ENCODE data around the gene SPATA13. TPM values are rescaled to one million over a fixed set of nuclear protein-coding genes. Genes with fewer than 3 reads are reported as not detected.

SPATA13 gene
- total RNA-seq, 1 donor from 2014 or later, result 5.1 TPM

GRCh38 chr13:24351423-24351822, 190.9 kb downstream of the SPATA13 start:
- H3K27me3 Mint-ChIP-seq (ENCODE audit: low read depth), result no peaks in the 10 kb centered on the region
- no peaks in the 10 kb centered on the region for H3K4me1 Mint-ChIP-seq (ENCODE audit: low read depth)
- H3K9me3 Mint-ChIP-seq (ENCODE audit: low read depth), result no peaks in the 10 kb centered on the region
- H3K36me3 Mint-ChIP-seq (ENCODE audit: low read depth), result no peaks in the 10 kb centered on the region
- H3K4me3 Mint-ChIP-seq (ENCODE audit: unreplicated experiment), result no peak overlapping the region
- no peak for DNase-seq (ENCODE audit: low spot score)
- TF ChIP-seq CTCF (IDR thresholded peaks at IDR 0.05), result no peak
- no peak overlapping the region for H3K27ac Mint-ChIP-seq (ENCODE audit: unreplicated experiment)

GRCh38 chr13:24353736-24354135, 193.2 kb downstream of the SPATA13 start:
- Mint-ChIP-seq H3K4me1 (ENCODE audit: low read depth) (no peaks in the 10 kb centered on the region), H3K4me3 (ENCODE audit: unreplicated experiment) (no peak overlapping the region), H3K9me3 (ENCODE audit: low read depth) (no peaks in the 10 kb centered on the region), H3K27me3 (ENCODE audit: low read depth) (no peaks in the 10 kb centered on the region), H3K36me3 (ENCODE audit: low read depth) (no peaks in the 10 kb centered on the region), H3K27ac (ENCODE audit: unreplicated experiment) (no peak overlapping the region)
- TF ChIP-seq CTCF (IDR thresholded peaks at IDR 0.05), result no peak
- DNase-seq (ENCODE audit: low spot score), result no peak

- Mint-ChIP-seq H3K27ac (ENCODE audit: unreplicated experiment) (no peak overlapping the region), H3K9me3 (ENCODE audit: low read depth) (no peaks in the 10 kb centered on the region), H3K36me3 (ENCODE audit: low read depth) (no peaks in the 10 kb centered on the region), H3K4me3 (ENCODE audit: unreplicated experiment) (no peak overlapping the region), H3K27me3 (ENCODE audit: low read depth) (no peaks in the 10 kb centered on the region), H3K4me1 (ENCODE audit: low read depth) (no peaks in the 10 kb centered on the region)
- TF ChIP-seq CTCF (IDR thresholded peaks at IDR 0.05), result no peak
- no peak for DNase-seq (ENCODE audit: low spot score)
Observed at GRCh38 chr13:24355103-24355502, 194.6 kb downstream of the SPATA13 start.

GRCh38 chr13:24356270-24356669, 195.8 kb downstream of the SPATA13 start:
- Mint-ChIP-seq H3K27ac (ENCODE audit: unreplicated experiment) (no peak overlapping the region), H3K36me3 (ENCODE audit: low read depth) (no peaks in the 10 kb centered on the region), H3K9me3 (ENCODE audit: low read depth) (no peaks in the 10 kb centered on the region), H3K27me3 (ENCODE audit: low read depth) (no peaks in the 10 kb centered on the region), H3K4me1 (ENCODE audit: low read depth) (no peaks in the 10 kb centered on the region), H3K4me3 (ENCODE audit: unreplicated experiment) (no peak overlapping the region)
- DNase-seq (ENCODE audit: low spot score), result no peak
- no peak for TF ChIP-seq CTCF (IDR thresholded peaks at IDR 0.05)

Small RNAs within 50 kb of the gene (microRNA-seq; reads per million reads assigned to microRNA genes)
- gene MIR2276 (ENCODE audit: borderline number of aligned reads), result 1.7 reads per million

Other genes starting within 250 kb of the SPATA13 start
- not detected in 3 replicates for gene C1QTNF9, start 148.9 kb downstream of the SPATA13 start, total RNA-seq